ENCODE measurements around the gene SPAG17.

DNA sequence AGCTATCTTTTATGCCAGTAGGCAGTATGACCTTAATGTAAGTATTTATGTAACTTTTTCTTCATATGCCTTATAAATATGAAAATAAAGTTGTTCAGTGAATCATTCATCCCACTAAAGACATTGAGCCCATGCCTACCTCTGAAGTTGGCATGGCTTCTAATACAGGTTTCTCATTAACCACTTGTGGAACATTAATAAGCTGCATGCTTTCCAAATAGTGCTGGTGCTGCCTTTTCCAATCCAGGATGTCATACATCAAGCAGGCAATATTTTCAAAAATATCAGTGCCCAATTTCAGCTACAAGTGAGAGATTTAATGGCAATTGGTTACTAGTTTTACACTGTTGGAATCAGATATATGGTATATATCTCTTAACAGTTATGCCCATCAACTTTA is 92.0 kb downstream of the SPAG17 start:
- TF ChIP-seq, protein P1, sequence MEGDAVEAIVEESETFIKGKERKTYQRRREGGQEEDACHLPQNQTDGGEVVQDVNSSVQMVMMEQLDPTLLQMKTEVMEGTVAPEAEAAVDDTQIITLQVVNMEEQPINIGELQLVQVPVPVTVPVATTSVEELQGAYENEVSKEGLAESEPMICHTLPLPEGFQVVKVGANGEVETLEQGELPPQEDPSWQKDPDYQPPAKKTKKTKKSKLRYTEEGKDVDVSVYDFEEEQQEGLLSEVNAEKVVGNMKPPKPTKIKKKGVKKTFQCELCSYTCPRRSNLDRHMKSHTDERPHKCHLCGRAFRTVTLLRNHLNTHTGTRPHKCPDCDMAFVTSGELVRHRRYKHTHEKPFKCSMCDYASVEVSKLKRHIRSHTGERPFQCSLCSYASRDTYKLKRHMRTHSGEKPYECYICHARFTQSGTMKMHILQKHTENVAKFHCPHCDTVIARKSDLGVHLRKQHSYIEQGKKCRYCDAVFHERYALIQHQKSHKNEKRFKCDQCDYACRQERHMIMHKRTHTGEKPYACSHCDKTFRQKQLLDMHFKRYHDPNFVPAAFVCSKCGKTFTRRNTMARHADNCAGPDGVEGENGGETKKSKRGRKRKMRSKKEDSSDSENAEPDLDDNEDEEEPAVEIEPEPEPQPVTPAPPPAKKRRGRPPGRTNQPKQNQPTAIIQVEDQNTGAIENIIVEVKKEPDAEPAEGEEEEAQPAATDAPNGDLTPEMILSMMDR (IDR thresholded peaks at IDR 0.05; ENCODE audit: low read depth, low read length, poor library complexity, severe bottlenecking): no peak
- no peak for TF ChIP-seq EZH2phosphoT487 (IDR thresholded peaks at IDR 0.05; ENCODE audit: borderline replicate concordance, low read length)

All from DOHH2 (cell line).